NCI-H187 treated with DMSO at 0.1 percent for 48 hours (cell line): Measurements from ENCODE around the gene ICA1.
"Not testable (repeated sequence)": the region's sequence is repeated elsewhere in the genome, so short reads cannot be mapped to it uniquely, and the experiment has no call there.

Experiments
- DNase-seq: peaks from one replicate; lab custom pipeline; 2025; lab: John Stamatoyannopoulos, UW

ICA1 gene

GRCh38 chr7:8261711-8262695 lies at the start of gene ICA1:
Gene ICA1 (minus strand): TSS chr7:8262167. CDS start chr7:8235926, 26,241 bp downstream.
- no peak for DNase-seq

GRCh38 chr7:8310876-8311275 lies 48.9 kb upstream of the ICA1 start:
- DNase-seq: no peak

DNA sequence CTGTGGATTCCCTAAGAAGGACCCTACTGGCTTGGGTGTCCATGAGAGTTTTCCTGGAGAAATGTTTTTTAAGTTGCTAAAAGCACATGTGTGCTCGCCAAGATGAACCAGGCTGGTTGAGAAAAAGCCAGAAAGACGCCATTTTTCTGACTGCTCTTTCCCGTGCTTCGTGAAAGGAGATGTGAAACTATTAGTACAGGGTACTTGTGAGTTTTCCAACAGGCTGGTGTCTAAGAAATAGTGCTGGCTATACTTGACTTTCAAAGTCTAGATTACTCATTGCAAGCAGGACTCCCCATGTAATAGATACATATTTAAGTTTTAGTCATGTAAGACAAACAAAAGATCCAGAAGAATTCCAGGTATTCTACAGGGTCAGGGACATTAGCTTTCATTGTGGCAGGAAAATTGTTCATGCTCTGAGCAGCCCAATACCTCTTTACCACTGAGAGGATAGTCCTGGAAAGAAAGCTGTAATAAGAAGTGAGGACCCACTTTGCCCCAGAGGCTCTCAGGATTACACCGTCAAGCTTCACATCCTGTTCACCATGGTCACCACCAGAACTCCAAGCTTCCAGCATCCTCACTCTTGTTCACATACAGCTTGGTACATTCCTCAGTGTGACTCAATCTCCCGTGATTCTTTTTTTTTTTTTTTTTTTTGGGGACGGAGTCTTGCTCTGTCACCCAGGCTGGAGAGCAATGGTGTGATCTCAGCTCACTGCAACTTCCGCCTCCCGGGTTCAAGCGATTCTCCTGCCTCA lies 43.8 kb upstream of the ICA1 start:
- no peak for DNase-seq

DNA sequence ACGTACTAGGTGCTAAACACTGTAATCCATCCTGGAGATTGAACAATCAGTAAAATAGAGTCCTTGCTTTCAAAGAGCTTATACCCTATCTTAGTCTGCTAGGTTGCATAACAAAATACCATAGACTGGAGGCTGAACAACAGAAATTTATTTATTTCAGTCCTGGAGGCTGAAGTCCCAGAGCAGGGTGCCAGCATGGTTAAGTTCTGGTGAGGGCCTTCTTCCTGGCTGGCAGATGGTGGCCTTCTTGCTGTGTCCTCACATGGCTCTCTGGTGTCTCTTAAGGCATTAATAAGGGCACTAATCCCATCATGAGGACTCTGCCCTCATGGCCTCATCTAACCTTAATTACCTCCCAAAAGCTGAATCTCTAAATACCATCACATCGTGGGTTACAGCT lies 43.1 kb upstream of the ICA1 start:
- DNase-seq: no peak

DNA sequence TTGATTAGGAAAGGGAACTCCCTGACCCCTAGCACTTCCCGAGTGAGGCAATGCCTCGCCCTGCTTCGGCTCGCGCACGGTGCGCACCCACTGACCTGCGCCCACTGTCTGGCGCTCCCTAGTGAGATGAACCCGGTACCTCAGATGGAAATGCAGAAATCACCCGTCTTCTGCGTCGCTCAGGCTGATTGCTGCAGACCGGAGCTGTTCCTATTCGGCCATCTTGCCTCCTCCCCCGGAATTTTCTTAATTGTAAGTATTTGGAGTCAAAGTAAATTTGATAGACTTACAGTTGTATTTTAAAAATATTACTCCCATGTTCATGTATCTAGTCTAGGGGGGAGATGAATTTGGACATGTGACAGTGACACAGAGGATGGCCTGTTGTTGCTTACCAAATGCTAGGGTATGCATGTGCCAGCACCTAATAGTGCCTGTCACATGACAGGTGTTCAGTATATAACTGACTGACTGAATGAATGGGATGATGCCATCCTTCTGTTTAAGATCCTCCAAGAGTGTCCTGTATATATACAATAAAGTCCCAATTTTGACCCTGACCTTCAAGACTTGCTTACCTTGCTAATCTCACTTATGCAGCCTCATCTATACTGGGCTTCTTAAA lies 42.0 kb upstream of the ICA1 start:
- no peak for DNase-seq

- not testable (repeated sequence) for DNase-seq
Measured at GRCh38 chr7:8297023-8297422, 35.1 kb upstream of the ICA1 start.

GRCh38 chr7:8296362-8296659 lies 34.3 kb upstream of the ICA1 start:
- no peak for DNase-seq

- peak; percentile 54 for DNase-seq
Measured at GRCh38 chr7:8295638-8296361, 33.8 kb upstream of the ICA1 start.

- no peak for DNase-seq
Measured at GRCh38 chr7:8291397-8292141, 29.6 kb upstream of the ICA1 start.

DNA sequence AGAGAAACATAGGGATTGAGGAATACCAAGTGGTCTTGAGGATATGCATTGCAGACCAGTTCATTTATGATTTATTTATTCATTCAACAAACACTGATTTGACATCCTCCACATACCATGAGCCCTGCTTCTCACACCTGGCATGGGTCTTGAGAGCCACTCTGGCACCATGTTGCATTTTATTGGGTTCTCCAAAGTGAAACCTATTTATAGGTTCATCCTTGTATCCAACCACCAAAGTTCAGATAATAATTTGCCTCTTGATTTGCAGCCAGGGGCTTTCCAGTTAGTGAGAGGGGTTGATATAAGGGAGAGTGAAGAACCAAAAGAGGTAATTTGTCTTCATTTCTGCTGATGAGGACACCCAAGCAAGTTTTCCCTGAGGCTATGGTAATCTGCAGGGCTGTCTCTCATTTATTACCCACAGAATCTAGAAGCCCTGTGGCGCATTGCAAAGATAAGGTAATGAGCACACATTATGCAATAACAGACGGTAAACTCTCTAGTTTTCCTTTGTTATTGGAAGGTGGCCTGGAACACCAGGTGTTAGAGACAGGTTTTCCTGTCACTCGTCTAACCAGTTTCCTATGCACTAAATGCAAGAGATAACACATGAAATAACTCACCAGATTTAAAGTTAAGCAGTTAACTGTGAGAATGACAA lies 28.8 kb upstream of the ICA1 start:
- no peak for DNase-seq

GRCh38 chr7:8286118-8286517 lies 24.2 kb upstream of the ICA1 start:
- no peak for DNase-seq

- no peak for DNase-seq
Measured at GRCh38 chr7:8285155-8285554, 23.2 kb upstream of the ICA1 start.

DNA sequence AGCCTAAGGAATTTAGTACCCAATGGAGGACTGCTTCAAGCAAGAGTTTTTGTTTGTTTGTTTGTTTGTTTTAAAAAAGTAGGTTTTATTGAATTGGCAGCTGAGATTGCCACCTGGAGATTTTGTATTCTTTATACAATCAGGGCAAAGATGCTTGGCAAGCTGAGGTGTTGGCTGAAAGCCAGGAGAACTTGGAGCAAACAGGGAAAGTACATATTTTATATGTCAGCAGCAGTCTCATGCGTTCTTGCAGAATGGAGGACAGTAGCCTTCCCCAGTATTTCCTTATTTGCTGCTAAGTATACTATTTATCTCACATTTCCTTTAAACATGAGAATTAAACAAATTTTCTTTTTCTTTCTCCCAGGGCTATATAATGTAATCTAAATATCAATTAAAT lies 22.6 kb upstream of the ICA1 start:
- no peak for DNase-seq

DNA sequence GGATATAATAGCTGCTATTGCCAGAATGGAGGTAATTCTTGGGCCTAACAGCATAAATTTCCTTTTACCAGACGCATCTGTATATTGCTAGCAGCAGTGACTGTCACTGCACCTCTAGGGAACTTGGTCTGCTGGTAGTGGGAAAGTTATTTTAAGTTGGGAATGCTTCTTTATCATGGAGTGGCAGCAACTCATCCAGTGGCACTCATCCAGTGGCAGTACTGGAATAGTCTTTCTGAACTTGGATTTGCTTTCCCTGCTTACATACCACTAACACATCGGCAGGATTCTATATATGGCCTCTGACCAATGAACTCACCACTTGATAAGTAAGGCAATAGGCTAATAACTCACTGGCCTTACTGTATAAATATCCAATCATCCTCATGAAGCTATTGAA lies 22.0 kb upstream of the ICA1 start:
- DNase-seq: no peak

- no peak for DNase-seq
Measured at GRCh38 chr7:8282871-8283270, 20.9 kb upstream of the ICA1 start.

DNA sequence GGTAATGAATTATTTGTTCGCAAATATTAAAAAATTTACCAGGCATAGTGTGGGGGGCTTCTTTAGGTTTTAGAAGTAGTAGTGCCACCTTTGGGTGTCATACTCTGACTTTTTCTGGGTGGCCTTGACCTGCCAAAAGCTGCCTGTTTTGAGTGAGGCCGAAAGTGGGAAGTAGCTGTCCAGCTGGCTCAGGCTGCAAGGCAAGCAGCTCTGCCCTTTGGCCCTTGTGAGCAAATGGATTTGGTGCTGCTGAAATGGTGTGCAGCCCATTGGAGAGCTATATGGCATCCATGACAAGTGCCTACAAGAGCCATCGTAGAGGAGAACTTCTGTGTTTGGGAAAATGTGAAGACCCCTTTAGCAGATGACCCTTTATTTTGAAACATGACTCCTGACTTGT lies 20.2 kb upstream of the ICA1 start:
- no peak for DNase-seq

- DNase-seq: no peak
Measured at GRCh38 chr7:8278183-8278582, 16.2 kb upstream of the ICA1 start.

DNA sequence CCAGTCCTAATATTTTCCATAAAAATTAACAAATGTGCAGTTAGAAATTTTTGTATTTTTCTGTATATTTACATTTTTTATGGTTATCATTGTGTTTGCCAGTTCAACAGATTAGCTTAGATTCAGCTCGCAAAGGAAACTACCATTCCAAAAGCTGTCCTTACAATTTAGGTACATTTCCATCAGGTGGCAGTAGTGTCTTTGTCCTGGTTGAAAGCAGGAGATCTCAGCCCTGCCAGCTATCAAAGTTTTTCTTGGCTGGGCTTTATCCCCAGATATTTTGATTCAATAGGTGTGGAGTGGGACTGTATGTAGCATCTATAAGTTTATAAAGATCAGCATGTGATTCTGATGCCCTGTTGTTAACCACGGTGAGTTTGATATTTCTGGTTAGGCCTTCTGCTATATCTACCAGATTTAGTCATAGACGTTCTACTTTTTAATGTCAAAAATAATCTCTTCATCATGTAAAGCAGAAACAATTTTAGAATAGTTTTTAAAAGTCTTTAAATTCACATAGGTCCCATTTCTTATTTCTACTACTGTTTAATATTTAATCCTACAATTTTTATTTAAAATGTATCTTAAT lies 15.5 kb upstream of the ICA1 start:
- DNase-seq: no peak

- DNase-seq: no peak
Measured at GRCh38 chr7:8274589-8274988, 12.6 kb upstream of the ICA1 start.

GRCh38 chr7:8271960-8272359 lies 10.0 kb upstream of the ICA1 start:
- DNase-seq: no peak

DNA sequence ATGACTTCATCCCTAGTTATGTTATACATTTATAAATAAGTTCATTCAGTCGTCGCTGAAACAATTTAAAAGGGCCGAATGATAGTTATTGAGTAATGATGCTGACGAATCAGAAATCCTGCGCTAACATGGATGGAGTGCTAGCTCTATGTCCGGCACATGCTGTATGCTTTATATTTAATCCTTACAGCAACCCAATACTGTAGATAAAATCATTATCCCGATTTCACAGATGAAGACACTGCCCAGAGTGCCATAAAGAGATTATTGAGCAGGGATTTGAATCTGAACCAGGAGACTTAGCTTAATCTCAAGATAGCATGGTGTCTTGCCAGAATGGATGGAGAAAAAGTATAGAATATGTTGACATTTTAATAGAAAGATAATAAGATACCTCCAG lies 1.1 kb upstream of the ICA1 start:
- no peak for DNase-seq
